ENCODE data around the gene SOX3.

The SOX3 gene

DNA sequence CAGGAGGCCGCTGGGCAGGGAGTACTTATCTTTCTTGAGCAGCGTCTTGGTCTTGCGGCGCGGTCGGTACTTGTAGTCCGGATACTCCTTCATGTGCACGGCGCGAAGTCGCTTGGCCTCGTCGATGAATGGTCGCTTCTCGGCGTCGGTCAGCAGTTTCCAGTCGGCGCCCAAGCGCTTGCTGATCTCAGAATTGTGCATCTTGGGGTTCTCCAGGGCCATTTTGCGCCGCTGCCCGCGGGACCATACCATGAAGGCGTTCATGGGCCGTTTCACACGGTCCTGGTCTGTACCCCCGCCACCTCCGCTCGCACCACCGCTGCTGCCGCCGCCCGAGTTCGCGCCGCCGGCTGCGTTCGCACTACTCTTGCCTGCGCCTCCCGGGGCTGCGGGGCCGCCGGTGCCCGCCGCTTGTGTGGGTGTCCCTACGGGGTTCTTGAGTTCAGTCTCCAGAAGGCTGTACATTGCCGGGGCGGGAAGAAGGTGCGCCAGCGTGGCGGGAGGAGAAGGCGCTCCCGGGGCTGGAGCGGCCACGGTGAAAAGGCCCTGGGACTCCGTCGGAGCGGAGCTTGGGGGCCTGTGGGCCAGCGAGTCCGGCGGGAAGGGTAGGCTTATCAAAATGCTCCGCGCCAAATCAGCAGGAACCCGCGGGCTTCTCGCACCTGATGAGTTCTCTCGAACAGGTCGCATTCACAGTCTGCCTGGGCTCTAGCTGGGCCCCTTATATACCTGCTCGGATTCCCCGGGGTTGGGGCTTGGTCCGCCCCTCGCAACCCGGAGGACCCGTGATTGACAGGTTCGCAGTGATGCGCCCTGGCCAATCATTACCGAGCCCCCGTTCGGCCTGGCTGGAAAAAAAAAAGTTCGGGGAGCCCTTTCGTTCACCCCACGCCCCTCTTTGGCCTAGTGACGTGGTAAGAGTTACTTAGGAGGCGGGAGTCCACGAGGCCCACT is at the start of gene SOX3:
Gene SOX3 (minus strand): TSS at position 699 of the 954 bp plus-strand sequence. CDS start 9 bp downstream, at position 690.
- no peak for DNase-seq

- no peak for DNase-seq
Observed at GRCh38 chrX:140548985-140549384, 44.1 kb upstream of the SOX3 start.

GRCh38 chrX:140526171-140526570 is 21.3 kb upstream of the SOX3 start:
- DNase-seq: no peak

DNA sequence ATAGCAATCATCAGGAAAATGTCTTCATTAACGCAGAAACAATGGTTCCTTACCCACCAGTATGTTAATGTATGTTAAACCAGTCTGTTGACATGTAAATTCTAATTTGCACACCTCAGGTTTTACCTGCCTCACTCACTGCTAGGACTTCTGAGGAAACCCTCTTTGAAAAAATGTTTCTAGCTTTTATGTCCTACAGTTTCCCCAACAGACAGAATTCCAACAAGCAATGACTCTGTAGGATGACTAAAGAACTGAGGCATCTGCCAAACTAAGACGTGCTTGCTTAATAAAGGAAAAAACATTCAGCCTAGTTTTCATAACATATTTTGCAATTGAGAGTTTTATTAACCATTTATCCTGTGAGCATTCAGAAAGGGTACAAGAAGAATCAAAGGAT is 20.6 kb upstream of the SOX3 start:
- no peak for DNase-seq

DNA sequence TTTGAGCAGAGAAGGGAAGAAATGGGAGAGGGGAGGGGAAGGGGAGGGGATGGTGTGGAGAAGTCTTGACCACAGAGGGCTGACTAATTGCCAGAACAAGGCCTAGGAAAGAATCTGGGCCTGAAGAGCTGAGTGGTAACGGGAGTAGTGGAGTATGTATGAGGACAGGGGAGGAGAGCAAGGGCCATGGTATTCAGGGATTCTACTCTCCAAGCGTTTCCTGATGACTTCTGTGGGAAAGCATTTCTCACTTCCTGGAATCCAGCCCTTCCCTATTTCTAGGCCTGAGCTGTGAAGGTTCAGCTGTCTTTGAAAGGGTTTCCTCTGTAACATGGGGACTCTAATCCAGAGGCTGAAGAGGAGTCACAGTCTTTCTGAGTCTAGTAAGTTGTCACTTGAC is 19.7 kb upstream of the SOX3 start:
- DNase-seq: no peak

GRCh38 chrX:140521393-140521792 is 16.5 kb upstream of the SOX3 start:
- DNase-seq: no peak

GRCh38 chrX:140514554-140514953 is 9.7 kb upstream of the SOX3 start:
- no peak for DNase-seq

DNA sequence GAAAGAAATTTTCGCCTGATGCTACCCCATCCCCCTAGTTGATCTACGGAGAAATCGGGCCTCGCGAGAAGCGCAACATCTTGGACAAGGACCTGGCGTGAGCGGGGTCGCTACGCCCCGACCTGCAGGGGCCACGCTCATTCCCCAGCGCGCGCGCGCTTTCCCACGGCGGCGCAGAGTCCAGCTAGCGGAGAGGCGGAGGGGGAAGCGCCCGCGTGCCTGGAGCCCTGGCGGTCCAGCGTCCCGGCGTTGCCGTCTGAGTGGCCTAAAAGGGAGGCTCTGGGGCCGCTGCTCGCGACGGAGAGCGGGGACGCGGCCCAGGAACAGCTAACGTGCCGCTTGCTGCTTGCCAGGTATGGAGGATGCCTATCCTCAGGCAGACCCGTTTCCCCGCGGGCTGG is 6.0 kb upstream of the SOX3 start:
- no peak for DNase-seq

DNA sequence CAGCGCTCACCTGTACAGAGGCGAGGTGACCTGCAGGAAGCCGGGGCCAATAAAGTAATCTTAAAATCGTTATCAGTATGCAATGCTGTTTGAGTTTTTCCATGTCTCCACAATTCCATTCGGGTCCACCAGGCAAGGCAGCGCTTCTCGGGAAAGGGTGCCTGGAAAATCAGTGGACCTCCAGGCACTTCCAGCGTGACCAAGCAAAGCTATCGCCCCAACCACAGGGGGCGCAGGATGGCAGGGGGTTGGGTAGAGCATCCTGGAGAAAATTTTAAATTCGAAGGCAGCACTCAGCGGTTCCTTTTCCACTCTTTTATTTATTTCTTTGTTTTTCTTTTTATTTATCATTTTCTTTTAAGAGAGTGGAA is 5.4 kb upstream of the SOX3 start:
- DNase-seq: no peak

DNA sequence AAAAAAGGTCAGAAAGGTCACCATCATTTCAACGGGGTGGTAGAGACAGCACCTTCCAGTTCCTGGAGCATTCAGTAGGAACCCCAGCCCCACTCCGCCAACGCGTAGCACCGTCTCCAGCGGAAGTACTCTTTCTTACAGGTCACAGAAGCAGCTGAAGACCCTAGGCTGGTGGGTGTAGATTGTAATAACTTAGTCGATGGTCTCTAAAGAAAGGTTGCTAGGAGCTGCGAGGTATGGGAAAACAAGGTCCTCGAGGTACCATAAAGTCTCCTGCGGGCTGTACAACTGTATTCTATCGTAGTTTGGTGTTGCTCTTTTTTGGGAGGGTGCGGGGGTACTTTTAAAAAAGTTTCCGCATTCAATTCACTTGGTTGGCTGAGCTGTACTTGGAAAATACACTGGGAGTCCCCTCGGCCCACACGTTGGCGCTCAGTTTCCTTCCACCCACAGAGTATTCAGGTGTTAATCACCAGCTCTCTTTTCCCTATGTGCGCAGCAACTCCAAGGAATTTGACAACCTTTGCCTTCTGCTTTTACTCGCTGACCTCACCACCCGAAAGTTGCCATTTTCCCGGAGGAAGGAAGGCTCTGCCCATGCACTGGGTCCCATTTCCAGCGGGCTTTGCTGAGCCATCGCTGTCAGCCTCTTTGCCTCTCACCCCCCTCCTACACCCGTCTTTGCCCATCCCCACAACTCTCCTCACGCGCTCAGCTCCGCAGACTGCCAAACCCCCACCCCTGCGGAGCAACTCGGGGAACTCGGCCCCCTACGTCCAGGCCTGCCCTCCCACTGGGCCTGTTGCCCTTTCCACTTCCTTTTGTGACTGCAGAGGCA is 4.8 kb upstream of the SOX3 start:
- no peak for DNase-seq

- DNase-seq: no peak
Observed at GRCh38 chrX:140508958-140509357, 4.1 kb upstream of the SOX3 start.

- DNase-seq: no peak
Observed at GRCh38 chrX:140507982-140508305, 3.1 kb upstream of the SOX3 start.

- DNase-seq: no peak
Observed at GRCh38 chrX:140507223-140507981, 2.5 kb upstream of the SOX3 start.

GRCh38 chrX:140505421-140506337 is 810 bp upstream of the SOX3 start:
- no peak for DNase-seq

DNA sequence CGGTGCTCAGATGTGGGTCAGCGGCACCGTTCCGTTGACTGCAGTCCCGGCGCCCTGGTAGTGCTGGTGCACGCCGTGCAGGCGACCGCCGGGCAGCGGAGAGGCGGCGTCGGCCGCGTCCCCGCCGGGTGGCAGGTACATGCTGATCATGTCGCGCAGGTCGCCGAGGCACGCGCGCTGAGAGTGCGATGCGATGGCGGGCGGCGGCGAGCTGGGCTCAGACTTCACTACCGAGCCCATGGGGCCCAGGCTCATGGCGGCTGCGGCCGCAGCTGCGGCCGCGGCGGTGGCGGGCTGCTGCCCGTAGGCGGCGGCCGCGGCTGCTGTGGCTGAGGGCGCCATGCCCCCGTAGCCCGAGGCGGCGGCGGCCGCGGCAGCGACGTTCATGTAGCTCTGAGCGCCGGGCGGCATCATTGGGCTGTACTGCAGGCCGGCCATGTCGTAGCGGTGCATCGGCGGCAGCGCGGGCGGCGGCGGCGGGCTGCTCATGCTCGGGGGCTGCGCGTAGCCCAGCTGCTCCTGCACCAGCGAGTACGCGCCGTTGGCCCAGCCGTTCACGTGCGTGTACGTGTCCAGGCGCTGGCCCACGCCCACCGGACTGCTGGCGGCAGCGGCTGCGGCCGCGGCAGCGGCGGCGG is 1.0 kb downstream of the SOX3 start:
- no peak for DNase-seq

DNA sequence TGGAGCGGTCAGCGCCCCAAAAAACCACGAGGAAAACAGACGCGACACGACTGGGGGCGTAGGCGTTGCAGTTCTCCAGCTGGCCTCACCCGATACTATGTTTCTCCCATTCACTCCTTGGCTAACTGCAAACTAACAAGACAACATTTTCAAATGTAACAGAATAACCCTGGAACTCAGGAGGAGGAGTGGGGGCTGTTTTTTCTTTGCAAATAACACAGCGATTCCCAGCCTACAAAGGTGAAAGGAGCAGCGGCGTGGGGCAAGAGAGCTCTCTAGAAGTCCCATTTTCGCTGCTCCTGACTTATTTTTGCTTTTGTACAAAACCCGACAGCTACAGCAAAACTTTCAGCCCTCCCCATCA is 1.6 kb downstream of the SOX3 start:
- DNase-seq: no peak

DNA sequence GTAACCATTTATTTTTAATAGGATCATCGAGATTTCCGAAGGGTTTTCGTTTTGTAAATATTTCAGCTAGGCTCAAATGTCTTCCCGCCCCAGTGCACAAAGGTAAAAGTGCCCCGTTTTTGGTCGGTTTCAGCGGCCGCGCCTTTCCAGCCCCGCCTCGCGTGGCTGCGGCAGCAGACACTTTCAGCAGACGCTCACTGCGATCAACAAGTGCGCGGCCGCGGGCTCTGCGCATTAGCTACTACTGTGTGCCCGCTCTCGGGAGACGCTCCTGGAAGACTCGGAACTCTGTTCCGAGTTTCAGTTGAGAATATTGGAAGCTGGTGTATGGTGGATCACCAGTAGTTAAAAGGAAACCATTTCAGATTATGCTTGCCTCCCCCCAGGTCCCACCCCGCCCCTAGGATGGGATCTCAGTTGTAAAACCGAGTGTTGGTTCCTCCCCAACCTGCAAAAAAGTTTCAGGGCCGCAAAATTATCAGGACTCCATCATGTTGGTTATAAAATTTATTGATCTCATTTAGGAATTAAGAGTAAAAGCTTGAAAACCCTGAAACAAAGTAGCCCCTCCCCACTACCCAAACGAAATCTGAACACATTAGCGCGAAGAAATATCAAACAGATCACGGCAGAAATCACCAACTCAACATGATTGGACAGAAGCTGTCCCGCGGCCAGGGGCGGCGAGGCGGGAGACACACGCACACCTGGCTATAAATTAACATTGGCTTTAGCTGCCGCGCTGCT is 2.2 kb downstream of the SOX3 start:
- DNase-seq: no peak

- DNase-seq: no peak
Observed at GRCh38 chrX:140501940-140502468, 2.9 kb downstream of the SOX3 start.

DNA sequence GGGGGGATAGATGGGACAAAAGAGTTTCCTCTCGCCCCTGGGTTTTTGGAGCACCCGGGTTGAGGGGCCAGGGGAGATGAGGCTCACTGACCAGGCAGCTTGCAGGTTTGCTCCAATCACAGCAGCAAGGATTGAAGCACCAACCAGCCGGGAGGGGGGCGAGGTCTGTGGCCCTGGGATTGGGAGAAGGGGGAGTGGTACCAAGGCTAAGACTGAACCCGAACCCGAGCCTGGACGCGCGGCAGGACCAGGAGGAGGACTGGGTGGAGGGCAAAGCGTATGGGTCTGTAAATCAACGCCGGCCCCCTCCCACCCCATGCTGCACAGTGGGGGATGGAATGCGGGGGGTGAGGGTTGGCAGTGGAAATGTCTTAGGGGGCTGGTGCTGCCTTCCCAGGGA is 3.5 kb downstream of the SOX3 start:
- no peak for DNase-seq

GRCh38 chrX:140500441-140500840 is 4.4 kb downstream of the SOX3 start:
- DNase-seq: no peak

DNA sequence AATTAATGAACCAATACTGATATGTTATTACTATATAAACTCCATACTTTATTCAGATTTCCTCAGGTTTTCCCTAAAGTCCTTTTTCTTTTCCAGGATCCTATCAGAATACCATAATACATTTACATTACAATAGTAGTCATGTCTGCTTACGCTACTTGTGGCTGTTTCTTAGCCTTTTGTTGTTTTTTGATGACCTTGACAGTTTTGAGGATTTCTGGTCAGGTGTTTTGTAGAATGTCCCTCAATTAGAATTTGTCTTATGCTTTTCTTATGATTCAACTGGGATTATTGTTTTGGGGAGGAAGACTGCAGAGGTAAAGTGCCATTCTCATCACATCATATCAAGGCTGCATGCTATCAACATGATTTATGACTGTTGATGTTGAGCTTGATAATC is 9.1 kb downstream of the SOX3 start:
- no peak for DNase-seq
